ENCODE results near the gene GNG4. TPM values are rescaled to one million over a fixed set of nuclear protein-coding genes. Genes with fewer than 3 reads are reported as not detected.

The GNG4 gene
- total and polyA plus RNA-seq, 10 of the 15 experiments (the other 5 are each of a cell fraction or from before 2014, with no cell fraction given) = 0.03 to 0.15 (median 0.15) TPM; not detected in 7

- Histone ChIP-seq H3K27ac (ENCODE audit: control insufficient read depth, insufficient read depth) (no peak overlapping the region), H3K4me3 (no peak overlapping the region), H3K4me2 (ENCODE audit: control insufficient read depth, insufficient read depth) (no peak overlapping the region), H3K9me3 (replicated peaks; ENCODE audit: control insufficient read depth, insufficient read depth, low read length) (no peaks in the 10 kb centered on the region), H3K79me2 (ENCODE audit: control insufficient read depth, insufficient read depth, low read length) (no peaks in the 10 kb centered on the region), H3K4me1 (ENCODE audit: control insufficient read depth, insufficient read depth, low read length) (no peaks in the 10 kb centered on the region), H3K9ac (ENCODE audit: control insufficient read depth, insufficient read depth, low read length) (no peak overlapping the region), H4K20me1 (ENCODE audit: control insufficient read depth, insufficient read depth) (no peaks in the 10 kb centered on the region), H2AFZ (ENCODE audit: control insufficient read depth, low read depth, low read length) (no peak overlapping the region), H3K27me3 (replicated peaks in 1 of 2; ENCODE audit: control insufficient read depth in 2 of 2, insufficient read depth in 2 of 2, low read length in 1 of 2) (no peaks in the 10 kb centered on the region), H3K36me3 (ENCODE audit: control insufficient read depth in 2 of 2, insufficient read depth in 2 of 2, low read length in 1 of 2) (no peaks in the 10 kb centered on the region)
- RAD21 ChIA-PET (ENCODE audit: unreplicated experiment) = no interaction called here
- ATAC-seq (no peak), FAIRE-seq (no peak), DNase-seq (ENCODE audit: low read depth, low spot score) (no peak)
- 69% methylated on average over 8 of the region's 8 CpGs for WGBS (ENCODE audit: insufficient coverage, insufficient replicate concordance, low lambda C conversion rate, missing lambda C conversion rate)
- CTCF ChIA-PET = interaction anchor here (0.7 to 2.5 kb wide), 8 partner anchors 9 to 415 kb away, joined by 3 to 10 read pairs (median 4); no protein-coding TSS in a partner anchor
- SMC1A ChIA-PET (ENCODE audit: uncharacterized antibody, unreplicated experiment) = interaction anchor here (1.3 kb wide), 2 partner anchors 224 to 286 kb away, joined by 3 to 5 read pairs; no protein-coding TSS in a partner anchor
- no TSS peak for BruUV-seq (replicated peaks)
- TF ChIP-seq CTCF (IDR thresholded peaks at IDR 0.05 in 2 of 3, conservative IDR thresholded peaks at IDR 0.05 in 1 of 3; ENCODE audit: control insufficient read depth in 2 of 3, extremely low read depth in 1 of 3, insufficient read depth in 1 of 3, low read depth in 3 of 3, low read length in 3 of 3) (peak in 2 of 3 experiments; percentile 26 to 29; a peak in 3 of 6 replicates), ATF7 (IDR thresholded peaks at IDR 0.05; ENCODE audit: low read depth) (no peak)
- intact Hi-C loops (cut with micrococcal nuclease; ENCODE audit: unreplicated experiment) (no loop called here), in situ Hi-C loops (cut with MboI) (no loop called here)
- POLR2A ChIA-PET = no interaction called here
Observed at GRCh38 chr1:235557495-235557894, 92.1 kb downstream of the GNG4 start.

- intact Hi-C loops (cut with micrococcal nuclease; ENCODE audit: unreplicated experiment) (no loop called here), in situ Hi-C loops (cut with MboI) (no loop called here)
- SMC1A ChIA-PET (ENCODE audit: uncharacterized antibody, unreplicated experiment) = interaction anchor here (1.3 kb wide), 2 partner anchors 224 to 286 kb away, joined by 3 to 5 read pairs; no protein-coding TSS in a partner anchor
- FAIRE-seq (no peak), ATAC-seq (no peak), DNase-seq (ENCODE audit: low read depth, low spot score) (no peak)
- H3K36me3 ChIP-seq (ENCODE audit: control insufficient read depth in 2 of 2, insufficient read depth in 2 of 2, low read length in 1 of 2) = no peaks in the 10 kb centered on the region
- no peak overlapping the region for H3K27ac ChIP-seq (ENCODE audit: control insufficient read depth, insufficient read depth)
- no peak overlapping the region for H3K9ac ChIP-seq (ENCODE audit: control insufficient read depth, insufficient read depth, low read length)
- no peak overlapping the region for H3K4me2 ChIP-seq (ENCODE audit: control insufficient read depth, insufficient read depth)
- POLR2A ChIA-PET = no interaction called here
- no peak overlapping the region for H2AFZ ChIP-seq (ENCODE audit: control insufficient read depth, low read depth, low read length)
- no peaks in the 10 kb centered on the region; a peak in 1 of 4 replicates for H3K27me3 ChIP-seq (replicated peaks in 1 of 2; ENCODE audit: control insufficient read depth in 2 of 2, insufficient read depth in 2 of 2, low read length in 1 of 2)
- WGBS (ENCODE audit: insufficient coverage, insufficient replicate concordance, low lambda C conversion rate, missing lambda C conversion rate) = 74% methylated on average over 10 of the region's 11 CpGs
- no peaks in the 10 kb centered on the region for H3K9me3 ChIP-seq (replicated peaks; ENCODE audit: control insufficient read depth, insufficient read depth, low read length)
- H3K4me3 ChIP-seq = no peak overlapping the region
- no peaks in the 10 kb centered on the region for H3K4me1 ChIP-seq (ENCODE audit: control insufficient read depth, insufficient read depth, low read length)
- H4K20me1 ChIP-seq (ENCODE audit: control insufficient read depth, insufficient read depth) = no peaks in the 10 kb centered on the region
- CTCF ChIA-PET = interaction anchor here (0.9 to 2.5 kb wide), 7 partner anchors 10 to 415 kb away, joined by 3 to 10 read pairs (median 4); no protein-coding TSS in a partner anchor
- TF ChIP-seq CREM (IDR thresholded peaks at IDR 0.05; ENCODE audit: low read depth) (no peak), NFYA (IDR thresholded peaks at IDR 0.05; ENCODE audit: borderline replicate concordance, low read depth, low read length) (no peak), EZH2 (IDR thresholded peaks at IDR 0.05; ENCODE audit: borderline replicate concordance, control insufficient read depth, low read depth, low read length) (no peak), ZBTB33 (IDR thresholded peaks at IDR 0.05) (no peak), SMC3 (IDR thresholded peaks at IDR 0.05; ENCODE audit: borderline replicate concordance, low read length) (no peak), TCF12 (IDR thresholded peaks at IDR 0.05; ENCODE audit: low read depth, low read length) (no peak), SKIL (IDR thresholded peaks at IDR 0.05; ENCODE audit: low read depth, poor library complexity, severe bottlenecking) (no peak), BACH1 (IDR thresholded peaks at IDR 0.05; ENCODE audit: borderline replicate concordance) (no peak), MYB (IDR thresholded peaks at IDR 0.05; ENCODE audit: borderline replicate concordance, low read depth, low read length) (no peak)
- H3K79me2 ChIP-seq (ENCODE audit: control insufficient read depth, insufficient read depth, low read length) = no peaks in the 10 kb centered on the region
- BruUV-seq (replicated peaks) = no TSS peak
- RAD21 ChIA-PET (ENCODE audit: unreplicated experiment) = interaction anchor here (1.1 kb wide), 1 partner anchor 287 kb away, joined by 3 read pairs; no protein-coding TSS in a partner anchor
Observed at GRCh38 chr1:235556807-235557206, 92.8 kb downstream of the GNG4 start.
